H9 (cell line): Measurements from ENCODE around the gene PIK3C2B. TPM values are rescaled to one million over a fixed set of nuclear protein-coding genes. Genes with fewer than 3 reads are reported as not detected.

Experiments used
- DNase-seq: peaks from one replicate; pipeline ENCODE4 v3.0.0-alpha.2; 2017
- H2AFZ ChIP-seq: one replicate; pipeline ENCODE4 v1.6.1; 2013; ENCODE audit warnings: mild to moderate bottlenecking, low read length, control low read depth, moderate library complexity
- H2AK5ac ChIP-seq: 2 replicates; pipeline ENCODE4 v1.6.1; 2013; ENCODE audit warnings: low read length, control low read depth, mixed read lengths; ENCODE audit not compliant: insufficient read length
- H2BK120ac ChIP-seq: one replicate; pipeline ENCODE4 v1.6.1; 2013; ENCODE audit warnings: low read depth, mild to moderate bottlenecking, low read length, control low read depth, inconsistent platforms; ENCODE audit not compliant: poor library complexity, severe bottlenecking
- H2BK12ac ChIP-seq: 2 replicates; pipeline ENCODE4 v1.6.1; 2013; ENCODE audit warnings: low read length, control low read depth, mixed read lengths, low read depth; ENCODE audit not compliant: insufficient read length
- H2BK15ac ChIP-seq: 2 replicates; pipeline ENCODE4 v1.6.1; 2013; ENCODE audit warnings: low read depth, low read length, control low read depth
- H2BK20ac ChIP-seq: one replicate; pipeline ENCODE4 v1.6.1; 2013; ENCODE audit warnings: low read depth, mild to moderate bottlenecking, low read length, control low read depth, inconsistent platforms; ENCODE audit not compliant: poor library complexity, severe bottlenecking
- H2BK5ac ChIP-seq: 2 replicates; pipeline ENCODE4 v1.6.1; 2013; ENCODE audit warnings: low read length, control low read depth, mixed read lengths; ENCODE audit not compliant: insufficient read length
- H3K14ac ChIP-seq: 2 replicates; pipeline ENCODE4 v1.6.1; 2013; ENCODE audit warnings: low read length, control low read depth; ENCODE audit not compliant: insufficient read depth
- H3K18ac ChIP-seq: 2 replicates; pipeline ENCODE4 v1.6.1; 2013; ENCODE audit warnings: low read depth, mild to moderate bottlenecking, mixed read lengths, low read length, control low read depth; ENCODE audit not compliant: insufficient read length
- H3K23ac ChIP-seq: 2 replicates; pipeline ENCODE4 v1.6.1; 2013; ENCODE audit warnings: low read length, control low read depth, mixed read lengths, low read depth; ENCODE audit not compliant: insufficient read length
- H3K23me2 ChIP-seq: 2 replicates; pipeline ENCODE4 v1.6.1; 2013; ENCODE audit warnings: low read depth, mild to moderate bottlenecking, mixed read lengths, low read length, control low read depth; ENCODE audit not compliant: insufficient read length, poor library complexity, severe bottlenecking
- H3K27ac ChIP-seq: 2 replicates; pipeline ENCODE4 v1.5.1; 2013; ENCODE audit warnings: low read length, control low read depth, mixed read lengths, low read depth; ENCODE audit not compliant: insufficient read length
- H3K27me3 ChIP-seq: 2 replicates; pipeline ENCODE4 v1.6.1; 2013; ENCODE audit warnings: low read length, control low read depth, inconsistent platforms; ENCODE audit not compliant: insufficient read depth
- H3K4ac ChIP-seq: 2 replicates; pipeline ENCODE4 v1.6.1; 2013; ENCODE audit warnings: low read depth, mild to moderate bottlenecking, control low read depth, inconsistent platforms, low read length, moderate library complexity
- H3K4me1 ChIP-seq: 2 replicates; pipeline ENCODE4 v1.6.1; 2013; ENCODE audit warnings: low read length, control low read depth, inconsistent platforms; ENCODE audit not compliant: insufficient read depth
- H3K4me2 ChIP-seq: 2 replicates; pipeline ENCODE4 v1.6.1; 2013; ENCODE audit warnings: low read length, control low read depth, mixed read lengths; ENCODE audit not compliant: insufficient read length, insufficient read depth
- H3K56ac ChIP-seq: 2 replicates; pipeline ENCODE4 v1.6.1; 2013; ENCODE audit warnings: low read depth, mild to moderate bottlenecking, mixed read lengths, low read length, control low read depth; ENCODE audit not compliant: insufficient read length
- H3K79me1 ChIP-seq: 2 replicates; pipeline ENCODE4 v1.6.1; 2013; ENCODE audit warnings: low read depth, mild to moderate bottlenecking, moderate library complexity, low read length, control low read depth, inconsistent platforms; ENCODE audit not compliant: insufficient read depth, poor library complexity, severe bottlenecking
- H3K79me2 ChIP-seq: 2 replicates; pipeline ENCODE4 v1.6.1; 2013; ENCODE audit warnings: low read length, control low read depth, inconsistent platforms; ENCODE audit not compliant: insufficient read depth
- H3K9ac ChIP-seq: 2 replicates; pipeline ENCODE4 v1.6.1; 2013; ENCODE audit warnings: low read length, control low read depth, mixed read lengths; ENCODE audit not compliant: insufficient read length; ENCODE audit errors: extremely low read depth
- H3K9me3 ChIP-seq: one replicate; pipeline ENCODE4 v1.6.1; 2013; ENCODE audit warnings: low read depth, low read length, inconsistent platforms; ENCODE audit not compliant: control insufficient read depth
- H3T11ph ChIP-seq: one replicate; pipeline ENCODE4 v1.6.1; 2013; ENCODE audit warnings: mild to moderate bottlenecking, low read length, control low read depth, inconsistent platforms
- H4K20me1 ChIP-seq: one replicate; pipeline ENCODE4 v1.6.1; 2013; ENCODE audit not compliant: control insufficient read depth, insufficient read length, insufficient read depth
- H4K5ac ChIP-seq: 2 replicates; pipeline ENCODE4 v1.6.1; 2013; ENCODE audit warnings: low read depth, mild to moderate bottlenecking, mixed read lengths, low read length, control low read depth; ENCODE audit not compliant: insufficient read length
- H4K8ac ChIP-seq: replicated peaks from 2 replicates; pipeline ENCODE4 v1.6.1; 2013; ENCODE audit warnings: low read length, control low read depth, mixed read lengths, low read depth; ENCODE audit not compliant: insufficient read length
- H4K91ac ChIP-seq: 2 replicates; pipeline ENCODE4 v1.6.1; 2013; ENCODE audit warnings: low read depth, mild to moderate bottlenecking, moderate library complexity, mixed read lengths, low read length, control low read depth; ENCODE audit not compliant: insufficient read length
- H3K27ac Mint-ChIP-seq, 3 experiments: 2 replicates in 2 of 3; 3 replicates in 1 of 3; pipeline ENCODE4 v1.8.0; 2020 to 2021; ENCODE audit warnings: mixed read lengths in 3 of 3, mild to moderate bottlenecking in 1 of 3, moderate library complexity in 1 of 3
- H3K27me3 Mint-ChIP-seq: 2 replicates; pipeline ENCODE4 v1.8.0; 2021; ENCODE audit warnings: low read depth, mild to moderate bottlenecking, moderate library complexity, mixed read lengths
- H3K36me3 Mint-ChIP-seq, 3 experiments: 2 replicates in 2 of 3; 3 replicates in 1 of 3; pipeline ENCODE4 v1.8.0; 2020 to 2021; ENCODE audit warnings: low read depth in 3 of 3, mixed read lengths in 3 of 3; ENCODE audit not compliant: insufficient read depth in 1 of 3
- H3K4me1 Mint-ChIP-seq, 2 experiments: 2 replicates each; pipeline ENCODE4 v1.8.0; 2020; ENCODE audit warnings: mixed read lengths in 2 of 2
- H3K4me3 Mint-ChIP-seq, 2 experiments: 2 replicates in 1 of 2; 3 replicates in 1 of 2; pipeline ENCODE4 v1.8.0; 2020 to 2021; ENCODE audit warnings: mild to moderate bottlenecking in 2 of 2, mixed read lengths in 2 of 2, moderate library complexity in 1 of 2
- H3K9me3 Mint-ChIP-seq, 2 experiments: 2 replicates in 1 of 2; 3 replicates in 1 of 2; pipeline ENCODE4 v1.8.0; 2020; ENCODE audit warnings: mild to moderate bottlenecking in 2 of 2, mixed read lengths in 2 of 2, moderate library complexity in 1 of 2
- WGBS: extraction: QIAGEN DNeasy Blood & Tissue Kit; methylation state at CpG from one replicate; pipeline ENCODE4 v1.1.7; 2013; ENCODE audit warnings: missing lambda C conversion rate, low lambda C conversion rate, mixed read lengths; ENCODE audit not compliant: insufficient read length; ENCODE audit errors: extremely low coverage; 5-methylcytosine and 5-hydroxymethylcytosine counted together
- total RNA-seq: library from RNA; stranded (reverse); gene quantifications from 2 replicates; pipeline ENCODE4 v1.2.1, GENCODE V29; 2021
- TF ChIP-seq, protein P1 (sequence below): fragments of 200-600 bp; sonication (generic); conservative IDR thresholded peaks from 3 replicates; pipeline ENCODE4 v1.8.0; 2021; ENCODE audit warnings: antibody characterized with exemption, mild to moderate bottlenecking

Gene PIK3C2B
- total RNA-seq, 1 experiment from 2014 or later: 13.1 TPM

- no peaks in the 10 kb centered on the region for H3K27me3 ChIP-seq
- H3K56ac ChIP-seq: no peak overlapping the region
- no peak for DNase-seq
- no peaks in the 10 kb centered on the region for H3K9me3 ChIP-seq
- no peak overlapping the region for H3K18ac ChIP-seq
- H3K9me3 Mint-ChIP-seq: no peaks in the 10 kb centered on the region
- H2BK5ac ChIP-seq: no peak overlapping the region
- peaks cover under 1% of the 10 kb centered on the region for H3K79me1 ChIP-seq
- no peak overlapping the region for H3K4me2 ChIP-seq
- no peak overlapping the region for H3K27ac ChIP-seq
- no peak overlapping the region for H2BK120ac ChIP-seq
- no peaks in the 10 kb centered on the region for H4K20me1 ChIP-seq
- H3K4ac ChIP-seq: no peak overlapping the region
- H3K4me1 Mint-ChIP-seq: no peaks in the 10 kb centered on the region
- H2BK12ac ChIP-seq: no peak overlapping the region
- H2AK5ac ChIP-seq: no peak overlapping the region
- no peak overlapping the region for H3K23ac ChIP-seq
- H3K9ac ChIP-seq: no peak overlapping the region
- no peaks in the 10 kb centered on the region for H3K27me3 Mint-ChIP-seq
- H3K4me3 Mint-ChIP-seq: no peak overlapping the region
- H2AFZ ChIP-seq: no peak overlapping the region
- H4K91ac ChIP-seq: no peak overlapping the region
- H2BK20ac ChIP-seq: no peak overlapping the region
- H3K23me2 ChIP-seq: no peaks in the 10 kb centered on the region
- no peak overlapping the region for H4K8ac ChIP-seq
- no CpG with 5 or more reads among the region's 1 CpG for WGBS
- TF ChIP-seq, protein P1, sequence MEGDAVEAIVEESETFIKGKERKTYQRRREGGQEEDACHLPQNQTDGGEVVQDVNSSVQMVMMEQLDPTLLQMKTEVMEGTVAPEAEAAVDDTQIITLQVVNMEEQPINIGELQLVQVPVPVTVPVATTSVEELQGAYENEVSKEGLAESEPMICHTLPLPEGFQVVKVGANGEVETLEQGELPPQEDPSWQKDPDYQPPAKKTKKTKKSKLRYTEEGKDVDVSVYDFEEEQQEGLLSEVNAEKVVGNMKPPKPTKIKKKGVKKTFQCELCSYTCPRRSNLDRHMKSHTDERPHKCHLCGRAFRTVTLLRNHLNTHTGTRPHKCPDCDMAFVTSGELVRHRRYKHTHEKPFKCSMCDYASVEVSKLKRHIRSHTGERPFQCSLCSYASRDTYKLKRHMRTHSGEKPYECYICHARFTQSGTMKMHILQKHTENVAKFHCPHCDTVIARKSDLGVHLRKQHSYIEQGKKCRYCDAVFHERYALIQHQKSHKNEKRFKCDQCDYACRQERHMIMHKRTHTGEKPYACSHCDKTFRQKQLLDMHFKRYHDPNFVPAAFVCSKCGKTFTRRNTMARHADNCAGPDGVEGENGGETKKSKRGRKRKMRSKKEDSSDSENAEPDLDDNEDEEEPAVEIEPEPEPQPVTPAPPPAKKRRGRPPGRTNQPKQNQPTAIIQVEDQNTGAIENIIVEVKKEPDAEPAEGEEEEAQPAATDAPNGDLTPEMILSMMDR: no peak
- H3K27ac Mint-ChIP-seq: no peak overlapping the region
- H3K36me3 Mint-ChIP-seq: peaks cover 37 to 74% (median 70%) of the 10 kb centered on the region in 3 experiments; a peak in 6 of 7 replicates
- H3K14ac ChIP-seq: no peak overlapping the region
- no peak overlapping the region for H2BK15ac ChIP-seq
- H3K79me2 ChIP-seq: no peaks in the 10 kb centered on the region
- H3K4me1 ChIP-seq: no peaks in the 10 kb centered on the region
- H3T11ph ChIP-seq: no peak overlapping the region
- H4K5ac ChIP-seq: no peak overlapping the region
Observed at GRCh38 chr1:204530932-204531331, 36.3 kb upstream of the PIK3C2B start.
